C4-2B (cell line): Measurements from ENCODE around the gene LHCGR.

Experiments
- ZFX ChIP-seq: fragments of 450-650 bp; IDR thresholded peaks from 2 replicates; pipeline ENCODE4 v1.6.1; 2017
- TF ChIP-seq, protein P1 (sequence below): fragments of 450-650 bp; conservative IDR thresholded peaks from 2 replicates; pipeline ENCODE4 v1.5.1; 2017; ENCODE audit warnings: mild to moderate bottlenecking

GRCh38 chr2:48770181-48770580 lies 14.7 kb upstream of the LHCGR start:
- TF ChIP-seq, protein P1, sequence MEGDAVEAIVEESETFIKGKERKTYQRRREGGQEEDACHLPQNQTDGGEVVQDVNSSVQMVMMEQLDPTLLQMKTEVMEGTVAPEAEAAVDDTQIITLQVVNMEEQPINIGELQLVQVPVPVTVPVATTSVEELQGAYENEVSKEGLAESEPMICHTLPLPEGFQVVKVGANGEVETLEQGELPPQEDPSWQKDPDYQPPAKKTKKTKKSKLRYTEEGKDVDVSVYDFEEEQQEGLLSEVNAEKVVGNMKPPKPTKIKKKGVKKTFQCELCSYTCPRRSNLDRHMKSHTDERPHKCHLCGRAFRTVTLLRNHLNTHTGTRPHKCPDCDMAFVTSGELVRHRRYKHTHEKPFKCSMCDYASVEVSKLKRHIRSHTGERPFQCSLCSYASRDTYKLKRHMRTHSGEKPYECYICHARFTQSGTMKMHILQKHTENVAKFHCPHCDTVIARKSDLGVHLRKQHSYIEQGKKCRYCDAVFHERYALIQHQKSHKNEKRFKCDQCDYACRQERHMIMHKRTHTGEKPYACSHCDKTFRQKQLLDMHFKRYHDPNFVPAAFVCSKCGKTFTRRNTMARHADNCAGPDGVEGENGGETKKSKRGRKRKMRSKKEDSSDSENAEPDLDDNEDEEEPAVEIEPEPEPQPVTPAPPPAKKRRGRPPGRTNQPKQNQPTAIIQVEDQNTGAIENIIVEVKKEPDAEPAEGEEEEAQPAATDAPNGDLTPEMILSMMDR: no peak
- TF ChIP-seq ZFX: no peak
